AG08396 (cell line): ENCODE measurements around the gene PDGFC.

Experiments
- DNase-seq: peaks from one replicate; pipeline ENCODE4 v3.0.0; 2012; ENCODE audit warnings: low spot score, mixed read lengths

PDGFC gene

GRCh38 chr4:156782491-156782890 is 189.1 kb downstream of the PDGFC start:
- no peak for DNase-seq

- no peak for DNase-seq
Observed at GRCh38 chr4:156781852-156782251, 189.7 kb downstream of the PDGFC start.

- peak; percentile 41 for DNase-seq
Observed at GRCh38 chr4:156779774-156780173, 191.8 kb downstream of the PDGFC start.

GRCh38 chr4:156779042-156779441 is 192.6 kb downstream of the PDGFC start:
- no peak for DNase-seq

- DNase-seq, result no peak
Observed at GRCh38 chr4:156778606-156779005, 193.0 kb downstream of the PDGFC start.

GRCh38 chr4:156778093-156778492 is 193.5 kb downstream of the PDGFC start:
- no peak for DNase-seq

- no peak for DNase-seq
Observed at GRCh38 chr4:156775813-156776212, 195.8 kb downstream of the PDGFC start.

GRCh38 chr4:156774422-156774821 is 197.2 kb downstream of the PDGFC start:
- DNase-seq, result peak; percentile 44

GRCh38 chr4:156773648-156774357 is 197.8 kb downstream of the PDGFC start:
- no peak for DNase-seq

- peak; percentile 31 for DNase-seq
Observed at GRCh38 chr4:156771171-156771837, 200.3 kb downstream of the PDGFC start.

- DNase-seq, result no peak
Observed at GRCh38 chr4:156770140-156770539, 201.5 kb downstream of the PDGFC start.

- DNase-seq, result no peak
Observed at GRCh38 chr4:156767911-156768415, 203.6 kb downstream of the PDGFC start.

- DNase-seq, result no peak
Observed at GRCh38 chr4:156766846-156767245, 204.8 kb downstream of the PDGFC start.

GRCh38 chr4:156765277-156765676 is 206.3 kb downstream of the PDGFC start:
- DNase-seq, result no peak

GRCh38 chr4:156764846-156765245 is 206.8 kb downstream of the PDGFC start:
- no peak for DNase-seq

- DNase-seq, result no peak
Observed at GRCh38 chr4:156764145-156764544, 207.5 kb downstream of the PDGFC start.

- no peak for DNase-seq
Observed at GRCh38 chr4:156763511-156763910, 208.1 kb downstream of the PDGFC start.

- no peak for DNase-seq
Observed at GRCh38 chr4:156762851-156763250, 208.7 kb downstream of the PDGFC start.

- no peak for DNase-seq
Observed at GRCh38 chr4:156756118-156756517, 215.5 kb downstream of the PDGFC start.

GRCh38 chr4:156754832-156755570 is 216.6 kb downstream of the PDGFC start:
- DNase-seq, result no peak

- DNase-seq, result no peak
Observed at GRCh38 chr4:156751486-156751885, 220.1 kb downstream of the PDGFC start.

- no peak for DNase-seq
Observed at GRCh38 chr4:156749426-156750403, 221.9 kb downstream of the PDGFC start.
